GM18861 (cell line): Measurements from ENCODE around the gene MLH3.
"Not testable (repeated sequence)": the region's sequence is repeated elsewhere in the genome, so short reads cannot be mapped to it uniquely, and the experiment has no call there.

Experiments
- ATAC-seq: cut with Tn5 transposase; IDR thresholded peaks from one replicate; pipeline ENCODE4 v1.9.1; 2021; ENCODE audit not compliant: unreplicated experiment

The MLH3 gene

GRCh38 chr14:75030147-75030546 lies 21.1 kb downstream of the MLH3 start:
- ATAC-seq, result no peak

- ATAC-seq, result no peak
These were observed 25.4 kb downstream of the MLH3 start for GRCh38 chr14:75025876-75026275.

GRCh38 chr14:75025082-75025481 lies 26.2 kb downstream of the MLH3 start:
- no peak for ATAC-seq

GRCh38 chr14:75023108-75023507 lies 28.2 kb downstream of the MLH3 start:
- no peak for ATAC-seq

GRCh38 chr14:75022655-75023054 lies 28.6 kb downstream of the MLH3 start:
- ATAC-seq, result no peak

- ATAC-seq, result no peak
These were observed 32.6 kb downstream of the MLH3 start for GRCh38 chr14:75018694-75019093.

GRCh38 chr14:75016815-75017214 lies 34.5 kb downstream of the MLH3 start:
- no peak for ATAC-seq

GRCh38 chr14:75015496-75015895 lies 35.8 kb downstream of the MLH3 start:
- no peak for ATAC-seq

- ATAC-seq, result no peak
These were observed 38.0 kb downstream of the MLH3 start for GRCh38 chr14:75013290-75013689.

GRCh38 chr14:75011356-75011994 lies 39.8 kb downstream of the MLH3 start:
- ATAC-seq, result no peak

GRCh38 chr14:75010472-75011093 lies 40.7 kb downstream of the MLH3 start:
- ATAC-seq, result no peak

- ATAC-seq, result no peak
These were observed 42.1 kb downstream of the MLH3 start for GRCh38 chr14:75009176-75009575.

GRCh38 chr14:75005357-75005756 lies 45.9 kb downstream of the MLH3 start:
- ATAC-seq, result no peak

GRCh38 chr14:75003250-75004027 lies 47.8 kb downstream of the MLH3 start:
- no peak for ATAC-seq

- peak; percentile 96 for ATAC-seq
These were observed 48.6 kb downstream of the MLH3 start, which contains the start of gene EIF2B2 for GRCh38 chr14:75002392-75003249. EIF2B2 (plus strand) TSS chr14:75002921; CDS start chr14:75002991, 70 bp downstream.

- ATAC-seq, result no peak
These were observed 49.4 kb downstream of the MLH3 start for GRCh38 chr14:75001899-75002298.

- no peak for ATAC-seq
These were observed 50.0 kb downstream of the MLH3 start for GRCh38 chr14:75001261-75001660.

GRCh38 chr14:74995781-74996180 lies 55.5 kb downstream of the MLH3 start:
- not testable (repeated sequence) for ATAC-seq

- not testable (repeated sequence) for ATAC-seq
These were observed 57.1 kb downstream of the MLH3 start for GRCh38 chr14:74994182-74994581.

GRCh38 chr14:74988993-74989392 lies 62.3 kb downstream of the MLH3 start:
- ATAC-seq, result no peak

GRCh38 chr14:74988131-74988530 lies 63.1 kb downstream of the MLH3 start:
- ATAC-seq, result no peak
